Type B pancreatic cell (in vitro differentiated cells): ENCODE data around the gene CARD19. TPM values are rescaled to one million over a fixed set of nuclear protein-coding genes. Genes with fewer than 3 reads are reported as not detected.

Experiments used
- DNase-seq: peaks from one replicate; pipeline ENCODE4 v3.0.0; 2021; ENCODE audit warnings: mixed read lengths; ENCODE audit not compliant: unreplicated experiment; ENCODE audit errors: extremely low spot score
- H3K27ac Mint-ChIP-seq: 2 replicates; pipeline ENCODE4 v1.8.0; 2021; ENCODE audit warnings: mild to moderate bottlenecking, mixed read lengths
- H3K27me3 Mint-ChIP-seq: 2 replicates; pipeline ENCODE4 v1.8.0; 2021; ENCODE audit warnings: mixed read lengths
- H3K36me3 Mint-ChIP-seq: 2 replicates; pipeline ENCODE4 v1.8.0; 2021; ENCODE audit warnings: mixed read lengths
- H3K4me1 Mint-ChIP-seq: one replicate; pipeline ENCODE4 v1.8.0; 2021; ENCODE audit warnings: mixed read lengths; ENCODE audit not compliant: unreplicated experiment
- H3K4me3 Mint-ChIP-seq: 2 replicates; pipeline ENCODE4 v1.8.0; 2021; ENCODE audit warnings: mild to moderate bottlenecking, mixed read lengths
- H3K9me3 Mint-ChIP-seq: 2 replicates; pipeline ENCODE4 v1.8.0; 2021; ENCODE audit warnings: mixed read lengths
- CTCF ChIP-seq: fragments of 200-600 bp; sonication (generic); conservative IDR thresholded peaks from 2 replicates; pipeline ENCODE4 v1.5.0; 2021; ENCODE audit warnings: antibody characterized with exemption, mild to moderate bottlenecking
- total RNA-seq: library from RNA; stranded (reverse); gene quantifications from 2 replicates; pipeline ENCODE4 v1.2.1, GENCODE V29; 2021; ENCODE audit warnings: low replicate concordance

The CARD19 gene
- total RNA-seq, 1 donor from 2014 or later, result 17.7 TPM

- Mint-ChIP-seq H3K4me1 (peaks cover 9% of the 10 kb centered on the region), H3K36me3 (no peaks in the 10 kb centered on the region), H3K4me3 (no peak overlapping the region), H3K27me3 (no peaks in the 10 kb centered on the region), H3K27ac (no peak overlapping the region), H3K9me3 (peaks cover 3% of the 10 kb centered on the region)
- DNase-seq, result no peak
- TF ChIP-seq CTCF, result no peak
Measured at GRCh38 chr9:93083592-93084470, 12.2 kb upstream of the CARD19 start.

- no peak for TF ChIP-seq CTCF
- Mint-ChIP-seq H3K27me3 (no peaks in the 10 kb centered on the region), H3K27ac (no peak overlapping the region), H3K4me1 (peaks cover 9% of the 10 kb centered on the region), H3K9me3 (peaks cover 3% of the 10 kb centered on the region), H3K36me3 (no peaks in the 10 kb centered on the region), H3K4me3 (no peak overlapping the region)
- no peak for DNase-seq
Measured at GRCh38 chr9:93084471-93084881, 11.5 kb upstream of the CARD19 start.

GRCh38 chr9:93085676-93086075 lies 10.3 kb upstream of the CARD19 start:
- no peak overlapping the region for H3K27ac Mint-ChIP-seq
- no peaks in the 10 kb centered on the region for H3K36me3 Mint-ChIP-seq
- peaks cover 3% of the 10 kb centered on the region for H3K9me3 Mint-ChIP-seq
- H3K4me1 Mint-ChIP-seq, result peaks cover 13% of the 10 kb centered on the region
- no peaks in the 10 kb centered on the region for H3K27me3 Mint-ChIP-seq
- no peak for DNase-seq
- H3K4me3 Mint-ChIP-seq, result no peak overlapping the region
- no peak for TF ChIP-seq CTCF

GRCh38 chr9:93086447-93087224 lies 9.4 kb upstream of the CARD19 start:
- peaks cover 8% of the 10 kb centered on the region for H3K9me3 Mint-ChIP-seq
- no peak for TF ChIP-seq CTCF
- no peaks in the 10 kb centered on the region for H3K27me3 Mint-ChIP-seq
- peak overlapping the region; percentile 74 for H3K27ac Mint-ChIP-seq
- H3K4me3 Mint-ChIP-seq, result no peak overlapping the region
- H3K36me3 Mint-ChIP-seq, result no peaks in the 10 kb centered on the region
- DNase-seq, result no peak
- H3K4me1 Mint-ChIP-seq, result peaks cover 19% of the 10 kb centered on the region

GRCh38 chr9:93087971-93088655 lies 7.9 kb upstream of the CARD19 start:
- H3K4me1 Mint-ChIP-seq, result peaks cover 32% of the 10 kb centered on the region
- no peak for TF ChIP-seq CTCF
- no peak for DNase-seq
- no peaks in the 10 kb centered on the region for H3K36me3 Mint-ChIP-seq
- H3K9me3 Mint-ChIP-seq, result peaks cover 8% of the 10 kb centered on the region
- H3K27me3 Mint-ChIP-seq, result no peaks in the 10 kb centered on the region
- H3K27ac Mint-ChIP-seq, result no peak overlapping the region
- H3K4me3 Mint-ChIP-seq, result no peak overlapping the region
